ENCODE results near the gene HRH2. TPM values are rescaled to one million over a fixed set of nuclear protein-coding genes. Genes with fewer than 3 reads are reported as not detected.
A peak's percentile ranks its signal among the peaks of the same experiment; 100 is the strongest.
"Not testable (repeated sequence)": the region's sequence is repeated elsewhere in the genome, so short reads cannot be mapped to it uniquely, and the experiment has no call there.

HRH2 gene
- total RNA-seq, 1 donor from 2014 or later: 96.9 TPM

GRCh38 chr5:175627005-175627404, 30.9 kb upstream of the HRH2 start:
- intact Hi-C loops (cut with micrococcal nuclease): no loop called here
- Mint-ChIP-seq H3K9me3 (peaks cover 31% of the 10 kb centered on the region), H3K27me3 (ENCODE audit: insufficient read depth) (peaks cover 1% of the 10 kb centered on the region), H3K4me3 (no peak overlapping the region), H3K27ac (no peak overlapping the region), H3K4me1 (ENCODE audit: low read depth) (no peaks in the 10 kb centered on the region), H3K36me3 (ENCODE audit: low read depth) (peaks cover 17% of the 10 kb centered on the region)
- DNase-seq (ENCODE audit: low spot score): no peak

GRCh38 chr5:175627739-175628138, 30.1 kb upstream of the HRH2 start:
- Mint-ChIP-seq H3K9me3 (peaks cover 32% of the 10 kb centered on the region), H3K36me3 (ENCODE audit: low read depth) (peaks cover 15% of the 10 kb centered on the region), H3K27ac (no peak overlapping the region), H3K27me3 (ENCODE audit: insufficient read depth) (peaks cover 1% of the 10 kb centered on the region), H3K4me1 (ENCODE audit: low read depth) (no peaks in the 10 kb centered on the region), H3K4me3 (no peak overlapping the region)
- DNase-seq (ENCODE audit: low spot score): no peak
- intact Hi-C loops (cut with micrococcal nuclease): no loop called here

- H3K27me3 Mint-ChIP-seq (ENCODE audit: insufficient read depth): no peaks in the 10 kb centered on the region
- no peak overlapping the region for H3K4me3 Mint-ChIP-seq
- H3K4me1 Mint-ChIP-seq (ENCODE audit: low read depth): no peaks in the 10 kb centered on the region
- no peak for DNase-seq (ENCODE audit: low spot score)
- H3K9me3 Mint-ChIP-seq: peaks cover 36% of the 10 kb centered on the region
- intact Hi-C loops (cut with micrococcal nuclease): no loop called here
- no peak overlapping the region for H3K27ac Mint-ChIP-seq
- H3K36me3 Mint-ChIP-seq (ENCODE audit: low read depth): peaks cover 13% of the 10 kb centered on the region
These were observed 29.2 kb upstream of the HRH2 start for GRCh38 chr5:175628668-175629067.

- no peak overlapping the region for H3K27ac Mint-ChIP-seq
- no peak for DNase-seq (ENCODE audit: low spot score)
- intact Hi-C loops (cut with micrococcal nuclease): no loop called here
- H3K9me3 Mint-ChIP-seq: peaks cover 36% of the 10 kb centered on the region
- H3K27me3 Mint-ChIP-seq (ENCODE audit: insufficient read depth): no peaks in the 10 kb centered on the region
- no peaks in the 10 kb centered on the region for H3K4me1 Mint-ChIP-seq (ENCODE audit: low read depth)
- H3K4me3 Mint-ChIP-seq: no peak overlapping the region
- peaks cover 13% of the 10 kb centered on the region for H3K36me3 Mint-ChIP-seq (ENCODE audit: low read depth)
These were observed 28.6 kb upstream of the HRH2 start for GRCh38 chr5:175629261-175629660.

GRCh38 chr5:175629793-175630192, 28.1 kb upstream of the HRH2 start:
- peaks cover 13% of the 10 kb centered on the region for H3K36me3 Mint-ChIP-seq (ENCODE audit: low read depth)
- H3K27me3 Mint-ChIP-seq (ENCODE audit: insufficient read depth): no peaks in the 10 kb centered on the region
- H3K4me3 Mint-ChIP-seq: no peak overlapping the region
- DNase-seq (ENCODE audit: low spot score): no peak
- intact Hi-C loops (cut with micrococcal nuclease): no loop called here
- H3K27ac Mint-ChIP-seq: no peak overlapping the region
- H3K4me1 Mint-ChIP-seq (ENCODE audit: low read depth): no peaks in the 10 kb centered on the region
- H3K9me3 Mint-ChIP-seq: peaks cover 36% of the 10 kb centered on the region

GRCh38 chr5:175635854-175636584, 21.9 kb upstream of the HRH2 start:
- no peak for DNase-seq (ENCODE audit: low spot score)
- no peaks in the 10 kb centered on the region for H3K36me3 Mint-ChIP-seq (ENCODE audit: low read depth)
- intact Hi-C loops (cut with micrococcal nuclease): no loop called here
- H3K27me3 Mint-ChIP-seq (ENCODE audit: insufficient read depth): peaks cover 6% of the 10 kb centered on the region
- H3K9me3 Mint-ChIP-seq: peaks cover 8% of the 10 kb centered on the region
- H3K4me1 Mint-ChIP-seq (ENCODE audit: low read depth): peaks cover 19% of the 10 kb centered on the region
- no peak overlapping the region for H3K4me3 Mint-ChIP-seq
- no peak overlapping the region for H3K27ac Mint-ChIP-seq

GRCh38 chr5:175638305-175638704, 19.6 kb upstream of the HRH2 start:
- H3K9me3 Mint-ChIP-seq: no peaks in the 10 kb centered on the region
- H3K27me3 Mint-ChIP-seq (ENCODE audit: insufficient read depth): peaks cover 6% of the 10 kb centered on the region
- DNase-seq (ENCODE audit: low spot score): no peak
- intact Hi-C loops (cut with micrococcal nuclease): no loop called here
- no peaks in the 10 kb centered on the region for H3K36me3 Mint-ChIP-seq (ENCODE audit: low read depth)
- H3K27ac Mint-ChIP-seq: no peak overlapping the region
- H3K4me1 Mint-ChIP-seq (ENCODE audit: low read depth): peaks cover 34% of the 10 kb centered on the region
- H3K4me3 Mint-ChIP-seq: no peak overlapping the region

- Mint-ChIP-seq H3K4me3 (no peak overlapping the region), H3K4me1 (ENCODE audit: low read depth) (peaks cover 34% of the 10 kb centered on the region), H3K9me3 (no peaks in the 10 kb centered on the region), H3K27ac (peak overlapping the region; percentile 40), H3K27me3 (ENCODE audit: insufficient read depth) (peaks cover 6% of the 10 kb centered on the region), H3K36me3 (ENCODE audit: low read depth) (no peaks in the 10 kb centered on the region)
- intact Hi-C loops (cut with micrococcal nuclease): no loop called here
- no peak for DNase-seq (ENCODE audit: low spot score)
These were observed 17.6 kb upstream of the HRH2 start for GRCh38 chr5:175640106-175640775.

GRCh38 chr5:175642998-175643397, 14.9 kb upstream of the HRH2 start:
- no peaks in the 10 kb centered on the region for H3K27me3 Mint-ChIP-seq (ENCODE audit: insufficient read depth)
- H3K27ac Mint-ChIP-seq: no peak overlapping the region
- peaks cover 43% of the 10 kb centered on the region for H3K4me1 Mint-ChIP-seq (ENCODE audit: low read depth)
- peaks cover 13% of the 10 kb centered on the region for H3K36me3 Mint-ChIP-seq (ENCODE audit: low read depth)
- no peak overlapping the region for H3K4me3 Mint-ChIP-seq
- intact Hi-C loops (cut with micrococcal nuclease): no loop called here
- peaks cover 19% of the 10 kb centered on the region for H3K9me3 Mint-ChIP-seq
- no peak for DNase-seq (ENCODE audit: low spot score)

- no peak overlapping the region for H3K27ac Mint-ChIP-seq
- peaks cover 45% of the 10 kb centered on the region for H3K9me3 Mint-ChIP-seq
- peaks cover 30% of the 10 kb centered on the region for H3K36me3 Mint-ChIP-seq (ENCODE audit: low read depth)
- H3K27me3 Mint-ChIP-seq (ENCODE audit: insufficient read depth): no peaks in the 10 kb centered on the region
- H3K4me3 Mint-ChIP-seq: no peak overlapping the region
- intact Hi-C loops (cut with micrococcal nuclease): no loop called here
- H3K4me1 Mint-ChIP-seq (ENCODE audit: low read depth): peaks cover 42% of the 10 kb centered on the region
- no peak for DNase-seq (ENCODE audit: low spot score)
These were observed 11.6 kb upstream of the HRH2 start for GRCh38 chr5:175646251-175646650.

- DNase-seq (ENCODE audit: low spot score): no peak
- intact Hi-C loops (cut with micrococcal nuclease): loop anchor here (5.0 kb wide), 2 partner anchors 172 to 797 kb away; partner anchors contain the start of gene FAF2
- peaks cover 65% of the 10 kb centered on the region for H3K4me1 Mint-ChIP-seq (ENCODE audit: low read depth)
These were observed 7.9 kb upstream of the HRH2 start for GRCh38 chr5:175649967-175650366.

GRCh38 chr5:175650430-175651205, 7.3 kb upstream of the HRH2 start:
- H3K27me3 Mint-ChIP-seq (ENCODE audit: insufficient read depth): not testable (repeated sequence)
- peak overlapping the region; percentile 79 for H3K27ac Mint-ChIP-seq
- peaks cover 47% of the 10 kb centered on the region for H3K9me3 Mint-ChIP-seq

More at GRCh38 chr5:175649967-175650366, 7.9 kb upstream of the HRH2 start:
- H3K9me3 Mint-ChIP-seq: peaks cover 47% of the 10 kb centered on the region
- no peaks in the 10 kb centered on the region for H3K27me3 Mint-ChIP-seq (ENCODE audit: insufficient read depth)
- peaks cover 35% of the 10 kb centered on the region for H3K36me3 Mint-ChIP-seq (ENCODE audit: low read depth)
- no peak overlapping the region for H3K4me3 Mint-ChIP-seq
- no peak overlapping the region for H3K27ac Mint-ChIP-seq

More at GRCh38 chr5:175650430-175651205, 7.3 kb upstream of the HRH2 start:
- intact Hi-C loops (cut with micrococcal nuclease): loop anchor here (5.0 kb wide), 2 partner anchors 172 to 797 kb away; partner anchors contain the start of gene FAF2
- Mint-ChIP-seq H3K36me3 (ENCODE audit: low read depth) (peaks cover 37% of the 10 kb centered on the region), H3K4me3 (peak overlapping the region; percentile 38), H3K4me1 (ENCODE audit: low read depth) (peaks cover 71% of the 10 kb centered on the region)
- not testable (repeated sequence) for DNase-seq (ENCODE audit: low spot score)
